GM12892 (cell line): ENCODE results near the gene WWOX.

ENCODE experiments used
- POLR2A ChIP-seq: IDR thresholded peaks from 2 replicates; pipeline ENCODE4 v1.6.1; 2011; ENCODE audit warnings: low read depth, low read length, control low read depth
- POLR2AphosphoS5 ChIP-seq: IDR thresholded peaks from 2 replicates; pipeline ENCODE4 v1.6.1; 2011; ENCODE audit warnings: low read depth, low read length, control low read depth
- TAF1 ChIP-seq: IDR thresholded peaks from 2 replicates; pipeline ENCODE4 v1.6.1; 2011; ENCODE audit warnings: low read depth, mild to moderate bottlenecking, control low read depth, low read length, borderline replicate concordance

GRCh38 chr16:79261944-79262552 is 1162.6 kb downstream of the WWOX start:
- no peak for TF ChIP-seq POLR2AphosphoS5
- TF ChIP-seq POLR2A: no peak
- no peak for TF ChIP-seq TAF1
